ENCODE measurements around the gene PTPRM. TPM values are rescaled to one million over a fixed set of nuclear protein-coding genes. Genes with fewer than 3 reads are reported as not detected.

Gene PTPRM
- total and polyA plus RNA-seq, 2 donors: 60.9 to 112 TPM

- WGBS: 14% methylated on average over 47 of the region's 47 CpGs
- peak overlapping the region; percentile 26 for H3K4me3 ChIP-seq (ENCODE audit: low read depth, low read length)
- no peak overlapping the region for H3K27ac ChIP-seq (ENCODE audit: low read depth)
- no peak for DNase-seq (ENCODE audit: extremely low spot score)
- no peaks in the 10 kb centered on the region for H3K36me3 ChIP-seq (ENCODE audit: insufficient read depth)
- H3K4me1 ChIP-seq (ENCODE audit: insufficient read depth): no peaks in the 10 kb centered on the region
Observed at GRCh38 chr18:8367217-8367988, 800.3 kb downstream of the PTPRM start.

GRCh38 chr18:8368512-8369217, 801.5 kb downstream of the PTPRM start:
- DNase-seq (ENCODE audit: extremely low spot score): no peak
- Histone ChIP-seq H3K4me3 (ENCODE audit: low read depth, low read length) (no peak overlapping the region), H3K27ac (ENCODE audit: low read depth) (no peak overlapping the region), H3K36me3 (ENCODE audit: insufficient read depth) (no peaks in the 10 kb centered on the region), H3K4me1 (ENCODE audit: insufficient read depth) (no peaks in the 10 kb centered on the region)
- 89% methylated on average over 4 of the region's 4 CpGs for WGBS

- Histone ChIP-seq H3K4me3 (ENCODE audit: low read depth, low read length) (no peak overlapping the region), H3K27ac (ENCODE audit: low read depth) (no peak overlapping the region), H3K4me1 (ENCODE audit: insufficient read depth) (no peaks in the 10 kb centered on the region), H3K36me3 (ENCODE audit: insufficient read depth) (no peaks in the 10 kb centered on the region)
- WGBS: 97% methylated on average over 5 of the region's 5 CpGs
- no peak for DNase-seq (ENCODE audit: extremely low spot score)
Observed at GRCh38 chr18:8373486-8373885, 806.4 kb downstream of the PTPRM start.

GRCh38 chr18:8374676-8375075, 807.6 kb downstream of the PTPRM start:
- WGBS: 79% methylated on average over 4 of the region's 4 CpGs
- Histone ChIP-seq H3K36me3 (ENCODE audit: insufficient read depth) (no peaks in the 10 kb centered on the region), H3K27ac (ENCODE audit: low read depth) (no peak overlapping the region), H3K4me3 (ENCODE audit: low read depth, low read length) (no peak overlapping the region), H3K4me1 (ENCODE audit: insufficient read depth) (no peaks in the 10 kb centered on the region)
- DNase-seq (ENCODE audit: extremely low spot score): no peak

GRCh38 chr18:8375249-8375648, 808.1 kb downstream of the PTPRM start:
- H3K36me3 ChIP-seq (ENCODE audit: insufficient read depth): no peaks in the 10 kb centered on the region
- H3K4me3 ChIP-seq (ENCODE audit: low read depth, low read length): no peak overlapping the region
- no peaks in the 10 kb centered on the region for H3K4me1 ChIP-seq (ENCODE audit: insufficient read depth)
- 98% methylated on average over 3 of the region's 3 CpGs for WGBS
- DNase-seq (ENCODE audit: extremely low spot score): no peak
- H3K27ac ChIP-seq (ENCODE audit: low read depth): no peak overlapping the region

GRCh38 chr18:8376113-8376512, 809.0 kb downstream of the PTPRM start:
- Histone ChIP-seq H3K4me3 (ENCODE audit: low read depth, low read length) (no peak overlapping the region), H3K27ac (ENCODE audit: low read depth) (no peak overlapping the region), H3K4me1 (ENCODE audit: insufficient read depth) (no peaks in the 10 kb centered on the region), H3K36me3 (ENCODE audit: insufficient read depth) (no peaks in the 10 kb centered on the region)
- no peak for DNase-seq (ENCODE audit: extremely low spot score)
- 98% methylated on average over 7 of the region's 7 CpGs for WGBS

- DNase-seq (ENCODE audit: extremely low spot score): no peak
- Histone ChIP-seq H3K36me3 (ENCODE audit: insufficient read depth) (no peaks in the 10 kb centered on the region), H3K4me3 (ENCODE audit: low read depth, low read length) (no peak overlapping the region), H3K27ac (ENCODE audit: low read depth) (no peak overlapping the region), H3K4me1 (ENCODE audit: insufficient read depth) (no peaks in the 10 kb centered on the region)
- 94% methylated on average over 19 of the region's 19 CpGs for WGBS
Observed at GRCh38 chr18:8379187-8379941, 812.2 kb downstream of the PTPRM start.

GRCh38 chr18:8380006-8380405, 812.9 kb downstream of the PTPRM start:
- WGBS: 82% methylated on average over 2 of the region's 2 CpGs
- no peak overlapping the region for H3K4me3 ChIP-seq (ENCODE audit: low read depth, low read length)
- DNase-seq (ENCODE audit: extremely low spot score): no peak
- H3K4me1 ChIP-seq (ENCODE audit: insufficient read depth): no peaks in the 10 kb centered on the region
- no peaks in the 10 kb centered on the region for H3K36me3 ChIP-seq (ENCODE audit: insufficient read depth)
- no peak overlapping the region for H3K27ac ChIP-seq (ENCODE audit: low read depth)

GRCh38 chr18:8380926-8381325, 813.8 kb downstream of the PTPRM start:
- no peak overlapping the region for H3K4me3 ChIP-seq (ENCODE audit: low read depth, low read length)
- H3K4me1 ChIP-seq (ENCODE audit: insufficient read depth): no peaks in the 10 kb centered on the region
- no peak overlapping the region for H3K27ac ChIP-seq (ENCODE audit: low read depth)
- no peak for DNase-seq (ENCODE audit: extremely low spot score)
- WGBS: 90% methylated on average over 2 of the region's 2 CpGs
- H3K36me3 ChIP-seq (ENCODE audit: insufficient read depth): no peaks in the 10 kb centered on the region

- H3K4me3 ChIP-seq (ENCODE audit: low read depth, low read length): no peak overlapping the region
- DNase-seq (ENCODE audit: extremely low spot score): no peak
- no peaks in the 10 kb centered on the region for H3K4me1 ChIP-seq (ENCODE audit: insufficient read depth)
- WGBS: 64% methylated on average over 9 of the region's 9 CpGs
- H3K36me3 ChIP-seq (ENCODE audit: insufficient read depth): no peaks in the 10 kb centered on the region
- H3K27ac ChIP-seq (ENCODE audit: low read depth): no peak overlapping the region
Observed at GRCh38 chr18:8381821-8382459, 814.8 kb downstream of the PTPRM start.

GRCh38 chr18:8385400-8385799, 818.3 kb downstream of the PTPRM start:
- Histone ChIP-seq H3K27ac (ENCODE audit: low read depth) (no peak overlapping the region), H3K4me3 (ENCODE audit: low read depth, low read length) (no peak overlapping the region), H3K36me3 (ENCODE audit: insufficient read depth) (no peaks in the 10 kb centered on the region), H3K4me1 (ENCODE audit: insufficient read depth) (no peaks in the 10 kb centered on the region)
- no peak for DNase-seq (ENCODE audit: extremely low spot score)
- 96% methylated on average over 4 of the region's 4 CpGs for WGBS

GRCh38 chr18:8386669-8387380, 819.7 kb downstream of the PTPRM start:
- Histone ChIP-seq H3K36me3 (ENCODE audit: insufficient read depth) (no peaks in the 10 kb centered on the region), H3K4me1 (ENCODE audit: insufficient read depth) (no peaks in the 10 kb centered on the region), H3K27ac (ENCODE audit: low read depth) (no peak overlapping the region), H3K4me3 (ENCODE audit: low read depth, low read length) (no peak overlapping the region)
- DNase-seq (ENCODE audit: extremely low spot score): no peak
- 88% methylated on average over 13 of the region's 13 CpGs for WGBS

Measured in urinary bladder (tissue), 4 donors.